Right lung (tissue), 5 donors: ENCODE data around the gene TNFRSF13B. TPM values are rescaled to one million over a fixed set of nuclear protein-coding genes. Genes with fewer than 3 reads are reported as not detected.
"Not testable (repeated sequence)": the region's sequence is repeated elsewhere in the genome, so short reads cannot be mapped to it uniquely, and the experiment has no call there.

Experiments used
- DNase-seq, 2 donors: peaks; one replicate each; pipeline ENCODE4 v3.0.0-alpha.2; 2013
- polyA plus RNA-seq, 5 donors: library from polyadenylated mRNA; unstranded; fragments of 120-200 nt; gene quantifications; one replicate each; pipeline versions ENCODE4 v1.2.1 to v1.2.3, GENCODE V29; 2013; ENCODE audit warnings: inconsistent platforms in 1 of 5, low replicate concordance in 1 of 5; ENCODE audit not compliant: insufficient read length in 5 of 5, insufficient read depth in 1 of 5

Gene TNFRSF13B
- polyA plus RNA-seq, 5 donors: 0.12 TPM; not detected in 4

- DNase-seq: no peak
Observed at GRCh38 chr17:16911141-16911937, 60.6 kb downstream of the TNFRSF13B start.

- no peak for DNase-seq
Observed at GRCh38 chr17:16910341-16910740, 61.6 kb downstream of the TNFRSF13B start.

GRCh38 chr17:16909472-16910246, 62.3 kb downstream of the TNFRSF13B start:
- DNase-seq: no peak

GRCh38 chr17:16908273-16908672, 63.6 kb downstream of the TNFRSF13B start:
- no peak for DNase-seq

- no peak for DNase-seq
Observed at GRCh38 chr17:16906680-16907079, 65.2 kb downstream of the TNFRSF13B start.

- no peak for DNase-seq
Observed at GRCh38 chr17:16905593-16906191, 66.2 kb downstream of the TNFRSF13B start.

GRCh38 chr17:16903070-16903469, 68.8 kb downstream of the TNFRSF13B start:
- DNase-seq: not testable (repeated sequence)

GRCh38 chr17:16900288-16900882, 71.5 kb downstream of the TNFRSF13B start:
- DNase-seq: no peak

GRCh38 chr17:16897211-16897896, 74.6 kb downstream of the TNFRSF13B start:
- not testable (repeated sequence) for DNase-seq

GRCh38 chr17:16896235-16896634, 75.7 kb downstream of the TNFRSF13B start:
- not testable (repeated sequence) for DNase-seq

GRCh38 chr17:16893527-16893926, 78.4 kb downstream of the TNFRSF13B start:
- DNase-seq: not testable (repeated sequence)

GRCh38 chr17:16892876-16893454, 79.0 kb downstream of the TNFRSF13B start:
- DNase-seq: not testable (repeated sequence)

GRCh38 chr17:16889088-16889465, 82.8 kb downstream of the TNFRSF13B start:
- DNase-seq: no peak

Other genes with a start within 250 kb of the TNFRSF13B start
- gene MPRIP, start 70.3 kb upstream of the TNFRSF13B start, polyA plus RNA-seq: 100 to 1,000 TPM; 190 to 262 (median 239) TPM
- gene PLD6, start 234.2 kb upstream of the TNFRSF13B start, polyA plus RNA-seq: 1 to 10 TPM; 3.5 to 6.4 (median 4.8) TPM